HG03354 (cell line): ENCODE data around the gene FAM83B.
"Not testable (repeated sequence)": the region's sequence is repeated elsewhere in the genome, so short reads cannot be mapped to it uniquely, and the experiment has no call there.

Source experiments
- ATAC-seq: cut with Tn5 transposase; IDR thresholded peaks from one replicate; pipeline ENCODE4 v1.9.1; 2021; ENCODE audit warnings: mild to moderate bottlenecking; ENCODE audit not compliant: unreplicated experiment, poor library complexity, severe bottlenecking

Gene FAM83B

GRCh38 chr6:54860132-54860531 lies 13.6 kb downstream of the FAM83B start:
- ATAC-seq = no peak

DNA sequence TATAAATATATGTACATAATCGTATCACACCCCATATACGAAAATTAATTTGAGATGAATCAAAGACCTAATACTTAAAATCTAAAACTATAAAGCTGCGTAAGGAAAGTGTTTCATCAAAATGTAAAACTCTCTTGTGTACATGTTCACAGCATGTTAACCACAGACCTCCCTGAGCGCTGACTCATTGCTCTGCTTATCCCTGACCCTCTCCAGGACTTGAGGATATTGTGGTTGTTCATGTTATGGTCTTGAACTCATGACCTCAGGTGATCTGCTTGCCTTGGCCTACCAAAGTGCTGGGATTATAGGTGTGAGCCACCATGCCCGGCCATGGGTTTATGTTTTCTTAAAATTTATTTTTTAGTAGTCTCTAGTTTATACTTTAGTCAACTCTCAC lies 14.2 kb downstream of the FAM83B start:
- ATAC-seq = no peak

GRCh38 chr6:54861905-54862616 lies 15.5 kb downstream of the FAM83B start:
- ATAC-seq = no peak

GRCh38 chr6:54864272-54864671 lies 17.7 kb downstream of the FAM83B start:
- no peak for ATAC-seq

DNA sequence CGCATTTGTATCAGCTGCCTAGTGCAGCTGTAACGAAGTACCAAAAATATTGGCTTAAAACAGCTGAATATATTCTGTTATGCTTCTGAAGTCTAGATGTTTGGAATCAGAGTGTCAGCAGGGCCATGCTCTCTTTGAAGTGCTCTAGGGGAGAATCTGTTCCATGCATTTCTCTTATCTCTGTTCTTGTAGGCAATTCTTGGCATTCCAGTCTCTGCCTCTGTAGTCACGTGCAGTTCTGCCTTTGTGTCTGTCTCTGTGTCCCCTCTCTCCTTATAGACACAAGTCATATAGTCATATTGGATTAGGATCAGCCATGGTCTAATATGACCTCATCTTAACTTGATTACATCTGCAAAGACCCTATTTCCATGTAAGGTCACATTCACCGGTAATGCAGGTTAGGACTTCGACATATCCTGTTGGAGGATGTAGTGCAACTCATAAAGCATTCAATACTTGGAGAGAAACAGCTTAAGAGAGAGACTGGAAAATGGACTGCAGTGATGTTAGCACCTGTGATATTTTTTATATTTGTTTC lies 18.6 kb downstream of the FAM83B start:
- ATAC-seq = no peak

- no peak for ATAC-seq
These were observed 22.0 kb downstream of the FAM83B start for GRCh38 chr6:54868556-54868955.

DNA sequence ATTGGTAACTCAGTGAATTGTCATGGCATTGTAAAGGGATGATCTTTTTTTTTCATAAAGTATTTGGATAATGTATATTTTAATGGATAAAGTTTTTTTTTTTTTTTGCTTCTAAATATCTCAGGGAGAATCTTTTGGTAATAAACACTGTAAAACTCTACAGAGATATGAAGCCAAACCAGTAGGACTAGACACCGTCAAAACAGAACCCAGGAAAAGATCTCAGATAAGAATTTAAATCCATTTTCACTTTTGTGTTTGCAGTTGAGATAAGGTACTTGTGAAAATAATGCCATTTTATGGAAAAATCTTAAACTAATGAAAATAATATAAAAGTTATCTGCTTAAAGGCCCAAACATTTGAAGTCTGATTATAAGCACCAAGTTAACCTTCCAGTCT lies 27.0 kb downstream of the FAM83B start:
- ATAC-seq = no peak

- no peak for ATAC-seq
These were observed 27.9 kb downstream of the FAM83B start for GRCh38 chr6:54874349-54875048.

- ATAC-seq = no peak
These were observed 29.0 kb downstream of the FAM83B start for GRCh38 chr6:54875539-54875938.

DNA sequence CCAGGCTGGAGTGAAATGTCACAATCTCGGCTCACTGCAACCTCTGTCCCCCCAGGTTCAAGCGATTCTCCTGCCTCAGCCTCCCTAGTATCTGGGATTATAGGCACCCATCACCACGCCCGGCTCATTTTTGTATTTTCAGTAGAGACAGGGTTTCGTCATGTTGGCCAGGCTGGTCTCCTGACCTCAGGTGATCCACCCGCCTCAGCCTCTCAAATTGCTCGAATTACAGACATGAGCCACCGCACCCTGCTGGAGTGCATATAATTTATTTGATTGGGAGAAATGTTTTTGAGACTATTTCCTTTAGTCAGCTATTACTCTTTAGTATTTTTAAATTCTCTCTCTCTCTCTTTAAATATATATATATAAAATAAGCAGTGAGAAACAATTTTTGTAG lies 29.8 kb downstream of the FAM83B start:
- ATAC-seq = no peak

DNA sequence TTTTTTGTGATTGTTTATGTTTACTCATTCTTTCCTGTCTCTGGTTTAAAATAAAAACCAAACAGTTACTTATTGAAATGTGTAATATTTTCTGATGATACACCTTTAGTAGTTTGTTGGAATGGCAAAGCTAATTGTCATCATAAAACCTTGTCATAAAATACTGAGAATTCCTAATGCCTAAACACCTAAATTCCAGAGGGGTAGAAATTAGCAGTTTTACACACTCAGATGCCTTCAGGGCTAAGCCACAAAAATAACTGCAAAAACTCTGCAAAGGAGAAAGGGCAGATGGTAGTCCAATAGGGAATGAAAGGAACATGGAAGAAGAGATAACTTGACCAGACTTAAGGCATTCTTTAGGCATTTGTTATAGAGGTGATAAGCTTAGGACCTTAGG lies 30.3 kb downstream of the FAM83B start:
- ATAC-seq = no peak

DNA sequence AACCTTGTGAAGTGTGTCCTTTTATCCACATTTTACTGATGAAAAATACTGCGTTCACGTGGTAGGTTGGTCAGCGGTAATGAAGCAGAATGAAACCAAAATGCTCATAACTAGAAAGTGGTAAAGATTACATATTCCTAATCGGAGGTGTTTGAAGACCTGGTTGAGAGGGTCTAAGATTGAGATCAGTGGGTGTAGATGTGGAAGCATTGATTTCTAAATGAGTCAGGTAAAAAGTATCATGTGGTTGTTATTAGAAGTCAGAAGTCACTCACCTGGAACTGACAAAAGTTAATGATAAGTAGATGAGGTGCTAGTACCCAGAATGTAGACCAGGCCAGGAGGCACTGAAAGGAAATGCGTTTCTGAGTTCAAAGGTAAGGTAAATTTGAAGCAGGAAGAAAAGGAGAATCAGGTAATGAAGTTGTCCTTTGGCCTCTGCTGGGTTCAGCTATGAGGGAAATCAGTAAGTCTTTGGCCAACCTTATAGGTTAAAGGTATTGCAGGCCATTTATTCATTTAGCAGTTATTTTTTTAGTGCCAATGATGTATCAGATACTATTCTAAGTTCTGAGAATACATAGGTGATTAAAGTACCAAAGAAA lies 31.2 kb downstream of the FAM83B start:
- ATAC-seq = peak; percentile 69

DNA sequence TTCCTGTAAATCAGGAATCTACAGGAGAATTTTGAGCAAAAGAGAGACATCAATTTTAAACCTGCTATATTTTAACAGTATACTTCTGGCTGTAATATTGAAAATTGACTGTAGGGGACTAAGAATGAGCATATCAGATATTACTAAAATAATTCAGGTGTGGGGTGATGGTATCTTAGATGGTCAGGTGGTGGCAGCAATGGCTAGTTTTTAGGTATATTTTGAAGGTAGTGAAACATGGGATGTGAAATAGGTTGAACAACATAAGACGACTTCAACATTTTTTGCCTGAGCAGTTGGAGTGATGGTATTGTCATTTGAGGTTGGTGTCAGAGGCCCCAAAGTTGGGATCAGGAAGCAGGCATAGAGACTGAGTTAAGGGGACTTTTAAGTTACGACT lies 32.1 kb downstream of the FAM83B start:
- no peak for ATAC-seq

- ATAC-seq = no peak
These were observed 32.8 kb downstream of the FAM83B start for GRCh38 chr6:54879188-54879985.

DNA sequence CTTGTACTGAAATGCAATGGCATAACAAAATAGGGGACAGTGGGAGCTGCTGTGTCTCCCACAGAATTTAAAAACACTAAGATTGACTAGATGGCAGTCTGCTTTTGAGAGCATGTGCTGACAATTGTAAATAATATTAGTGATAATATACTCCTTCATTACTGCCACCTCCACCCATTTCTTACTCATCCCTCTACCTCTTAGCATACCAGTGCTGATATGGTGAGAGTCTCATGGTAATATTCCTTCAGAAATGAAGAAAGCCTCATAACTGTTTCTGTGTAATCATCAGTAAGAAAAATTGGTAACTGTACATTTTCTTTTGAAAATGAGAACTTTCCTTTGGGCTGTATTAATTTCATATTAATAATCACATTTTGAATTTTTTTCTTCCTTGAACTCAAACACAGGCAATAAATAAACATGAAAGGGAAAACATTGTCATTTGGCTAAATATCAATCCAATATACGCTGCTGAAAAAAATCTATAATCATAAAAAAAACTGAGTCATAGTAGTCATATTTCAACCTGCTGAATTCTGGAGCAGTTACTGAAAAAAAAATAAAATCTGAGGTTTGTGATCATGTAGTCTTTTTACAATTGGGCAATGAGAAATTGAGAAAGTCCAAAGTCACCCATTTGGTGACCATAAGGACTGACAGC lies 34.6 kb downstream of the FAM83B start:
- ATAC-seq = no peak

- ATAC-seq = not testable (repeated sequence)
These were observed 35.3 kb downstream of the FAM83B start for GRCh38 chr6:54881891-54882290.

DNA sequence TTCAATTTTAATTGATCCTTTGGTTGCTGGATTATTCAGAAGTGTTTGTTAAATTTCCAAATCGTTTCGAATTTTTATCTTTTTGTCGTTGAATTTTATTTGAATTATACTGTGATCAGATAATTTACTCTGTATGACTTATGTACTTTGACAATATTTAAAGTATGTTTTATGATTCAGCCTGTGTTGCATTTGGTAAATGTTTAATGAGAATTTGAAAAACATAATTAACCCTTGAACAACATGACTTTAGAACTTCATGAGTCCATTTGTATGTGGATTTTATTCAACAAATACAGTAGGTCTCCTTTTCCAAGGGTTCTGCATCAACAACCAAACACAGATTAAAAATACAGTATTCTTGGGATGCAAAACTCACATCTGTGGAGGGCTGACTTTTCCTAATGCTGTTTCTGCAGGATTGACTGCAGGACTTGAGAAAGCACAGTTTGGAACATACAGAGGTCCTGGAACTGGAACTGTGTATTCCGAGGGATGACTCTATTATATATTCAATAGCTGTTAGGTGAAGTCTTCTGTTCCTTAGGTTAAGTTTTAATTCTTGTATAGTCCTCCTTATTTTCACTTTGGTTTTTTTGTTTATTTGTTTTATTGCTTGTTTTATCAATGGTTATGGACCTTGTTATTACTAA lies 40.5 kb downstream of the FAM83B start:
- no peak for ATAC-seq

DNA sequence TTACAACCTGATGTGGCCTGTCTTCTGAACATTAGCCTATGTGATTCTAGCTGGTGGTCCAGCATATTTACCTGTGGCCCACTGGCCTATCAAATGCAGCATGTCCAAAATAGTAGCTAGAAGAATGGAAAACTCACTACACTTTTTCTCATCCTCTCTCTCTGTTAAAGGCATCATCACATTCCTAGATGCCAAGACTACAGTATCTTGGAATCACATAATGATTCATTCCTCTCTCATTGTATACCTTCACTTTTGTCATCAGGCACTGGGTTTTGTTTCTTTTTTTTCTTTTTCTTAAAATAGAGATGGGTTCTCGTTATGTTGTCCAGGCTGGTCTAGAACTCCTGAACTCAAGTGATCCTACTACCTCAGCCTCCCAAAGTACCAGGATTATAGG lies 45.0 kb downstream of the FAM83B start:
- ATAC-seq = no peak

- ATAC-seq = no peak
These were observed 46.3 kb downstream of the FAM83B start for GRCh38 chr6:54892831-54893230.
